Upper lobe of left lung (tissue), 4 donors: ENCODE data around the gene ISOC2.

Source experiments
- CTCF ChIP-seq, 6 experiments: fragments of 450-650 bp in 4 of 6; fragments of 200-600 bp in 2 of 6; sonication (generic) in 2 of 6; IDR thresholded peaks; one replicate each; pipeline ENCODE4 v1.5.1; 2016 to 2019; ENCODE audit warnings: antibody characterized with exemption in 6 of 6
- EP300 ChIP-seq, 4 donors: sonication (generic); formaldehyde crosslinking; IDR thresholded peaks; one replicate each; pipeline ENCODE4 v1.5.1; 2017; ENCODE audit warnings: antibody characterized with exemption in 4 of 4, control low read depth in 2 of 4
- POLR2A ChIP-seq, 4 donors: fragments of 450-650 bp; IDR thresholded peaks; one replicate each; pipeline ENCODE4 v1.5.1; 2016 to 2017; ENCODE audit warnings: antibody characterized with exemption in 4 of 4, mild to moderate bottlenecking in 2 of 4
- POLR2AphosphoS5 ChIP-seq, 2 donors: sonication (generic); formaldehyde crosslinking; IDR thresholded peaks; one replicate each; pipeline ENCODE4 v1.5.1; 2017; ENCODE audit warnings: antibody characterized with exemption in 2 of 2

GRCh38 chr19:55497763-55498162 lies 36.3 kb upstream of the ISOC2 start:
- TF ChIP-seq CTCF (IDR thresholded peaks at IDR 0.05) (no peak), POLR2A (IDR thresholded peaks at IDR 0.05) (no peak), POLR2AphosphoS5 (IDR thresholded peaks at IDR 0.05) (no peak), EP300 (IDR thresholded peaks at IDR 0.05) (no peak)
